Smooth muscle cell (in vitro differentiated cells): Measurements from ENCODE around the gene PTGES3. TPM values are rescaled to one million over a fixed set of nuclear protein-coding genes. Genes with fewer than 3 reads are reported as not detected.

ENCODE experiments used
- DNase-seq: peaks from one replicate; lab custom pipeline; 2025; ENCODE audit not compliant: unreplicated experiment; lab: John Stamatoyannopoulos, UW
- H2AFZ ChIP-seq: fragments of 200-600 bp; sonication (generic); 2 replicates; pipeline ENCODE4 v1.6.0; 2016; ENCODE audit warnings: antibody characterized with exemption, low read depth, mild to moderate bottlenecking
- H3F3A ChIP-seq: fragments of 200-600 bp; sonication (generic); 2 replicates; pipeline ENCODE4 v1.6.0; 2017; ENCODE audit warnings: antibody characterized with exemption, low read depth
- H3K27ac ChIP-seq: fragments of 200-600 bp; sonication (generic); 2 replicates; pipeline ENCODE4 v1.5.1; 2016; ENCODE audit warnings: low read depth, mild to moderate bottlenecking
- H3K27me3 ChIP-seq: fragments of 200-600 bp; sonication (generic); 2 replicates; pipeline ENCODE4 v1.6.1; 2016; ENCODE audit warnings: low read depth, mild to moderate bottlenecking
- H3K36me3 ChIP-seq: fragments of 200-600 bp; sonication (generic); 2 replicates; pipeline ENCODE4 v1.5.1; 2016; ENCODE audit warnings: low read depth
- H3K4me1 ChIP-seq: fragments of 200-600 bp; sonication (generic); 2 replicates; pipeline ENCODE4 v1.5.1; 2016; ENCODE audit warnings: low read depth
- H3K4me2 ChIP-seq: fragments of 200-600 bp; sonication (generic); 2 replicates; pipeline ENCODE4 v1.6.0; 2016; ENCODE audit warnings: mild to moderate bottlenecking
- H3K4me3 ChIP-seq: fragments of 200-600 bp; sonication (generic); 2 replicates; pipeline ENCODE4 v1.5.1; 2016; ENCODE audit warnings: mild to moderate bottlenecking
- H3K79me2 ChIP-seq: fragments of 200-600 bp; sonication (generic); 2 replicates; pipeline ENCODE4 v1.6.0; 2016; ENCODE audit warnings: low read depth, mild to moderate bottlenecking
- H3K9ac ChIP-seq: fragments of 200-600 bp; sonication (generic); 2 replicates; pipeline ENCODE4 v1.6.0; 2016; ENCODE audit warnings: low read depth
- H3K9me3 ChIP-seq: fragments of 200-600 bp; sonication (generic); replicated peaks from 2 replicates; pipeline ENCODE4 v1.5.1; 2016; ENCODE audit warnings: low read depth
- H4K20me1 ChIP-seq: fragments of 200-600 bp; sonication (generic); 2 replicates; pipeline ENCODE4 v1.6.0; 2016; ENCODE audit warnings: low read depth
- WGBS: methylation state at CpG from one replicate; pipeline ENCODE4 v1.1.7; 2016; ENCODE audit warnings: low lambda C conversion rate; 5-methylcytosine and 5-hydroxymethylcytosine counted together
- polyA plus RNA-seq: library from polyadenylated mRNA; unstranded; fragments of >200 nt; fragmentation: Nextera tagmentation; extraction: Ambion mirVana; gene quantifications from 2 replicates; pipeline ENCODE4 v1.2.1, GENCODE V29; 2016
- total RNA-seq: library from RNA; depleted of rRNA; stranded (reverse); fragments of >200 nt; gene quantifications from 2 replicates; pipeline ENCODE4 v1.2.3, GENCODE V29; 2014
- TF ChIP-seq, protein P1 (sequence below): fragments of 200-600 bp; sonication (generic); IDR thresholded peaks from 2 replicates; pipeline ENCODE4 v1.5.1; 2017; ENCODE audit warnings: borderline replicate concordance, mild to moderate bottlenecking, antibody characterized with exemption; ENCODE audit not compliant: insufficient read depth, poor library complexity, severe bottlenecking

PTGES3 gene
- total and polyA plus RNA-seq, 2 experiments from 2014 or later: 128 to 160 TPM

GRCh38 chr12:56645201-56645716 is 42.8 kb downstream of the PTGES3 start:
- TF ChIP-seq, protein P1, sequence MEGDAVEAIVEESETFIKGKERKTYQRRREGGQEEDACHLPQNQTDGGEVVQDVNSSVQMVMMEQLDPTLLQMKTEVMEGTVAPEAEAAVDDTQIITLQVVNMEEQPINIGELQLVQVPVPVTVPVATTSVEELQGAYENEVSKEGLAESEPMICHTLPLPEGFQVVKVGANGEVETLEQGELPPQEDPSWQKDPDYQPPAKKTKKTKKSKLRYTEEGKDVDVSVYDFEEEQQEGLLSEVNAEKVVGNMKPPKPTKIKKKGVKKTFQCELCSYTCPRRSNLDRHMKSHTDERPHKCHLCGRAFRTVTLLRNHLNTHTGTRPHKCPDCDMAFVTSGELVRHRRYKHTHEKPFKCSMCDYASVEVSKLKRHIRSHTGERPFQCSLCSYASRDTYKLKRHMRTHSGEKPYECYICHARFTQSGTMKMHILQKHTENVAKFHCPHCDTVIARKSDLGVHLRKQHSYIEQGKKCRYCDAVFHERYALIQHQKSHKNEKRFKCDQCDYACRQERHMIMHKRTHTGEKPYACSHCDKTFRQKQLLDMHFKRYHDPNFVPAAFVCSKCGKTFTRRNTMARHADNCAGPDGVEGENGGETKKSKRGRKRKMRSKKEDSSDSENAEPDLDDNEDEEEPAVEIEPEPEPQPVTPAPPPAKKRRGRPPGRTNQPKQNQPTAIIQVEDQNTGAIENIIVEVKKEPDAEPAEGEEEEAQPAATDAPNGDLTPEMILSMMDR: no peak
- H3K4me2 ChIP-seq: peak overlapping the region; percentile 85
- H4K20me1 ChIP-seq: peaks cover 49% of the 10 kb centered on the region
- peaks cover 6% of the 10 kb centered on the region for H3K4me1 ChIP-seq
- H3K36me3 ChIP-seq: peaks cover 3% of the 10 kb centered on the region
- no peak for DNase-seq
- H3F3A ChIP-seq: peaks cover 12% of the 10 kb centered on the region
- no peaks in the 10 kb centered on the region for H3K9me3 ChIP-seq
- peak overlapping the region; percentile 76 for H3K4me3 ChIP-seq
- no peaks in the 10 kb centered on the region for H3K27me3 ChIP-seq
- H3K9ac ChIP-seq: peak overlapping the region; percentile 83
- peak overlapping the region; percentile 36 for H3K27ac ChIP-seq
- under 1% methylated on average over 29 of the region's 29 CpGs for WGBS
- H2AFZ ChIP-seq: no peak overlapping the region
- peaks cover 45% of the 10 kb centered on the region for H3K79me2 ChIP-seq

DNA sequence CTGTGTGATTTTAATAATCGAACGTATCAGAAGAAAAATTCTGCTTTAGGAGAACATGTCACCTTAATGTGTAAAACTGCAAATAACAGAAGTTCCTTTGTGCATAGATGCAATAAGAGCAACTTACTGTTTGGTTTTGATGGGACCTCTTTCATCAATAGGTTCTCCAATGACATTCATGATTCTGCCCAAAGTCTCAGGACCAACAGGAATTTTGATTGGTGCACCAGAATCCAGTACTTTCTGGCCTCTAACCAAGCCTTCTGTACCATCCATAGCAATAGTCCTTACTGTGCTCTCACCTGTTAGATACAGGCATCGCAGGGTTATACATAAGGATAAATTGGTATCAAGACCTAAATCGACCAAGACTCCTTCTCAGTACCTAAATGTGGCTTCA is 43.4 kb downstream of the PTGES3 start:
- Histone ChIP-seq H3K4me1 (peaks cover 6% of the 10 kb centered on the region), H3K4me2 (peak overlapping the region; percentile 85), H3K4me3 (peak overlapping the region; percentile 76), H3K27ac (peak overlapping the region; percentile 42), H4K20me1 (peaks cover 49% of the 10 kb centered on the region), H3K79me2 (peaks cover 45% of the 10 kb centered on the region), H3K9ac (peak overlapping the region; percentile 83), H3F3A (peaks cover 15% of the 10 kb centered on the region), H3K27me3 (no peaks in the 10 kb centered on the region), H2AFZ (no peak overlapping the region), H3K9me3 (no peaks in the 10 kb centered on the region), H3K36me3 (peaks cover 3% of the 10 kb centered on the region)
- no peak for DNase-seq
- TF ChIP-seq, protein P1: no peak
- whole genome bisulfite sequencing: 67% methylated on average over 4 of the region's 4 CpGs

DNA sequence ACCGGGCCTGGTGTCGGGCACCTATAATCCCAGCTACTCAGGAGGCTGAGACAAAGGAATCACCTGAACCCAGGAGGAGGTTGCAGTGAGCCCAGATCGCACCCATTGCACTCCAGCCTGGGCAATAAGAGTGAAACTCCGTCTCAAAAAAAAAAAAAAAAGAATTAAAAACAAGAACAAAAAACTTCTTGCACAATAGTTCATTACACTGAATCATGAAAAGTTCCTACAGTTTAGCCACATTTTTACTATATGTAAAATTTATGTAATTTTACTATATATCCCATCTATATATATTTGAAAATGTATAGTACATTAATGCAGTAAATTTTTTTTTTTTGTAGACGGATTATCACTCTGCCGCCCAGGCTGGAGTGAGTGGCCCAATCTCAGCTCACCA is 46.9 kb downstream of the PTGES3 start:
- no peak overlapping the region for H3K4me2 ChIP-seq
- no peaks in the 10 kb centered on the region for H3K9me3 ChIP-seq
- peaks cover 49% of the 10 kb centered on the region for H4K20me1 ChIP-seq
- TF ChIP-seq, protein P1: no peak
- DNase-seq: no peak
- WGBS: 100% methylated on average over 6 of the region's 6 CpGs
- no peak overlapping the region for H3K27ac ChIP-seq
- no peak overlapping the region for H3K9ac ChIP-seq
- H3F3A ChIP-seq: peaks cover 40% of the 10 kb centered on the region
- peaks cover 3% of the 10 kb centered on the region for H3K36me3 ChIP-seq
- H3K4me3 ChIP-seq: no peak overlapping the region
- peaks cover 15% of the 10 kb centered on the region for H3K4me1 ChIP-seq
- H3K27me3 ChIP-seq: no peaks in the 10 kb centered on the region
- H3K79me2 ChIP-seq: peaks cover 45% of the 10 kb centered on the region
- H2AFZ ChIP-seq: no peak overlapping the region

GRCh38 chr12:56637621-56638020 is 50.5 kb downstream of the PTGES3 start:
- H3K9ac ChIP-seq: no peak overlapping the region
- peak overlapping the region; percentile 56 for H3K27ac ChIP-seq
- H3K4me3 ChIP-seq: no peak overlapping the region
- H3K4me2 ChIP-seq: peak overlapping the region; percentile 14
- no peaks in the 10 kb centered on the region for H3K27me3 ChIP-seq
- peaks cover 28% of the 10 kb centered on the region for H3K4me1 ChIP-seq
- peaks cover 35% of the 10 kb centered on the region for H3F3A ChIP-seq
- peaks cover 42% of the 10 kb centered on the region for H4K20me1 ChIP-seq
- no peak overlapping the region for H2AFZ ChIP-seq
- DNase-seq: no peak
- WGBS: 87% methylated on average over 2 of the region's 2 CpGs
- peaks cover 45% of the 10 kb centered on the region for H3K79me2 ChIP-seq
- no peaks in the 10 kb centered on the region for H3K9me3 ChIP-seq
- TF ChIP-seq, protein P1: no peak
- peaks cover 3% of the 10 kb centered on the region for H3K36me3 ChIP-seq
